Ecto neural progenitor cell (in vitro differentiated cells): ENCODE results near the gene MLST8.
"Not testable (repeated sequence)": the region's sequence is repeated elsewhere in the genome, so short reads cannot be mapped to it uniquely, and the experiment has no call there.

Experiments used
- DNase-seq: peaks from one replicate; pipeline ENCODE4 v3.0.0-alpha.2; 2018; ENCODE audit warnings: low spot score

The MLST8 gene

GRCh38 chr16:2190659-2191445 is 14.4 kb upstream of the MLST8 start:
- no peak for DNase-seq

- no peak for DNase-seq
Measured at GRCh38 chr16:2191446-2191706, 13.9 kb upstream of the MLST8 start.

GRCh38 chr16:2194166-2194834 is 11.0 kb upstream of the MLST8 start:
- DNase-seq = no peak

DNA sequence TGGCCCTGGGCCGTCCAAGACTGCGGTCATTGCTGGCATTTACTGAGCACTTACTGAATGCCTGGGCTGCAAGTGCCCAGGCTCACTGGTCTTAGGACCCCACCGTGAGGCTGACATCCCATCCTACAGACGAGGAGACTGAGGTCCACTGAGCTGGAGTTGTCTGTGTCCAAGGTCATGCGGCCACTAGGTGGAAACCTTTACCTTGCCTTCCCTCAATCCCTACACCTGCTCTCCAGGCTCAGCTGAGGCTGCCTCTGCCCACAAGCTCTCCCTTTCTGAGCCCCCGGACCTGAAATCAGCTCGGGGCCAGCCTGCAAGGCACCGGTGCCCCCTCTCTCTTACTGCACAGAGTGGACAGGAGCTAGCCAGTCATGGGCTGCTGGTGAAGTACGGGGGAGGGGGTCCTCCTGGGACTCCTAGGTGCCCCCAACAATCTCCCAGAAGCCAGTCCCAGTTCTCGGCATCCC is 10.4 kb upstream of the MLST8 start:
- no peak for DNase-seq

DNA sequence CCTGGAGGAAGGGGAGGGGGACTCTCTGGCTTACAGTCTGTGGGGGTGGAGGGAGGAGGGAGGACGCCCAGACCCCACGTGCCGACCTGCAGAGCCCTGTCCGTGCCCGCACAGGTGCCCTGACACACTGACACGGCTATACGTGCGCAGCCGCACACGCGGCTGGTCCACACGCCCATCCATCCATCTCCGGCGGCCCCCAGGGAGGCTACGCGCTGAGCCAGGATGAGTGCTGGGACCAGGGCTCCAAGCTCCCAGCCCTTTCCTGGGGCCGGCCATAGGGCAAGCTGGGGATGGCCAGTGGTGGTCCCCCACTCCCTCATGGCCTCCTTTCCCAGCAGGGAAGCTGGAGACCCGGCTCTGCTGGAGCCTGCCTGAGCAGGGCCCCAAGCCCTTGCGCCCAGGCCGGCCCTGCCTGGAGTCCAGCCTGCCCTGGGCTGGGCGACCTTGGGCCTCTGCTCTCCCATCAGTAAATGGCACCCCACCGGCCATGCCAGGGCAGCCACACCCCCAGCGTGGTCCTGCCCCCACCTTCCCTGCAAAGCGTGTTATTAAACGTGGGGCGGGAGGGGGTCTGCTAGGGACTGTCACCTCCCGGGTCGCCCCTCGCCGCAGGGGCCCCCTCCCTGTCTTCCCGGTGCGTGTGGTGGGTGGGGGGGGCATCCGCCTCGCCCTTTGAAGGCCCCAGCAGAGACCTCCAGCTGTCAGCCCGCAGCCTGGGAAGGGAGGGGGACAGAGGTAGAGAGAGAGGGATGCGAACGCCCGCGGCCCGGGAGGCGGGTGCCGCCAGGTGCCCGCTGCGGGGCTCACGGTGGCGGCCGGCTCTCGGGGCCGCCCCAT is 9.7 kb upstream of the MLST8 start:
- DNase-seq = no peak

DNA sequence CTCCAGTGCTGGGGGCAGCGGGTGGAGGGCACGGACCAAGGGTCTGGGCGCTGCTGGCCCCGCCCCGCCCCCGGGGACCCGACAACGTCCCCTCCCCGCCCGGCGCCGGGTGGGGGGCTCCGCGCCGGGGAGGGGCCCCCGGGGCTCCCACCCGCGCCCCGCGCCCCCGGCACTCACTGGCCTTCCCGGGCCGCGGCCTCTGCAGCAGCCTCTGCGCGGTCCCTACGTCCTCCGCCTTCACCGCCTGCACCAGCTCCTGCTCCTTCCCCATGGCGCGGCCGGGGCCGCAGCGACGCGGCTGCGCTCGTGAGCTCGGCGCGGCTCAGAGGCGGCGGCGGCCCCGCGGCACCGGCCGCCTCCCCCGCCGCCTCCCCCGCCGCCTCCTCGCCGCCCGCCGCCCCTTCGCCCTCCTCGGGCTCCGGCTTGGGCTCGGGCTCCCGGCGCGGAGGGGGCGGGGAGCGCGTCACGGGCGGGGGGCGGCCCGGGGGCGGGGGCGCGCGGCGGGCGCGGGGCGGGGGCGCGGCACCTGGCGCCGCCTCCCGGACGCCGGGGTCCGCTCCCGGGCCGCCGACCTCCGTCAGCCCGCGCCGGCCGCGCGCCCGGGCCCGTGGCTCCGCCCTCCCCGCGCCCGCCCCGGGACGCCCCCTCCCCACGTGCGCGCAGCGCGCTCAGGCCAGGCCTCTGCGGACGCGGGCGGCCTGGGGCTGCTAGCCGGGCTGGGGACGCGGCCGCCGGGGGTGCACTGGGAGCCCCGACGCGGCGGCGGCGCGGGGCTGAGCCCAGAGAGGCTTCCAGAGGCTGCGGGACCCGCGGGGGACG is 8.9 kb upstream of the MLST8 start, which contains the start of gene CASKIN1:
Gene CASKIN1 (minus strand): TSS at position 444 of the 819 bp plus-strand sequence. CDS start 173 bp downstream, at position 271.
- peak; percentile 71 for DNase-seq

GRCh38 chr16:2196981-2197511 is 8.2 kb upstream of the MLST8 start:
- no peak for DNase-seq

DNA sequence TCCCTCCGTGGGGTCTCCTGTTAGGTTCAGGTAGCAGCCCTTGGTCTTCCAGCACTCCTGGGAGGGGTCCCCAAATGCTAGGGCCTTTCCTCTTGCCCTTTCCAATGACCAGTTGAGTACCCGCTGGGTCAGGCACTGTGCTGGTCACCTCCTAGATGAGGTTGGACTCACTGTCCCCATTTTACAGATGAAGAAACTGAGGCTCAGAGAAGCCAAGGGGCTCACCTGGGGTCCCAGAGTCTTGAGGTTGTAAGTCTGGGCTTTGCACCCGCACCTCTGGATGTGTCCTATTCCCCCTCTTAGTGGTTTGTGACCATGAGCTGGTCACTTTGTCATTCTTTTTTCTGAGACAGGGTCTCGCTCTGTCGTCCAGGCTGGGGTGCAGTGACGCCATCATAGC is 7.5 kb upstream of the MLST8 start:
- no peak for DNase-seq

DNA sequence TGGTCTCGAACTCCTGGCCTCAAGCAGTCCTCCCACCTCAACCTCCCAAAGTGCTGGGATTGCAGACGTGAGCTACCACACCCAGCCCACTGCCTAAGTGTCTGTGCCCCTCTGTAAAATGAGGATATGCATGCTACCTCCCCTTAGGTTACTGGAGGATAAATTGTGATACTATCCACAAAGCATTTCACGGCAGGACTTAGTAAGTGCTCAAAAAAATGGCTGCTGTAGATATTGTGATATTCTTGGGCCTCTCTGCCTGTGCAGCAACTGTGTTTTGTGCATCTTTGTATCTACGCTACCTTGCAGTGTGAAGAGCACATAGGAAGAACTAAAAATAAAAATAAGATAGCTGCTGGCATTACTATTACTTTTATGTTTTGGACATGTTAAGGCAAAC is 7.0 kb upstream of the MLST8 start:
- no peak for DNase-seq

DNA sequence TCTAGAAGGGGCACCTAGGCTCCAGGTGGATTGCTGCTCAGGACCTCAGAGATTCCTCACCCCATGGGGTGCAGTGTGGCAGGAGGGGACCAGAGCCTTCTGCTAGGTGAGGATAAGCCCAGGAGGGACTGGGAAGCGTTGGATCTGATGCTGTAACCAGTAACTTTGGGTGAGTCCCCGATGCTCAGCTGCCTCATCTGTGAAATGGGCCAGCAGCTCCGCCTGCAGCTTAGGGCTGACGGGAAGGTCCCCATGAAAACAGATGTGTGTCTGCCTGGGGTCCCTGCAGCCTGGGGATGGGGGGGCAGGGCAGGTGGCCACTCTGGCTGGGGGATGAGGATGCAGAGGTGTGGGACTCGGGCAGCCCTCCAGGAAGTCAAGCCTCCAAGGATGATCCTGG is 6.2 kb upstream of the MLST8 start:
- DNase-seq = no peak

DNA sequence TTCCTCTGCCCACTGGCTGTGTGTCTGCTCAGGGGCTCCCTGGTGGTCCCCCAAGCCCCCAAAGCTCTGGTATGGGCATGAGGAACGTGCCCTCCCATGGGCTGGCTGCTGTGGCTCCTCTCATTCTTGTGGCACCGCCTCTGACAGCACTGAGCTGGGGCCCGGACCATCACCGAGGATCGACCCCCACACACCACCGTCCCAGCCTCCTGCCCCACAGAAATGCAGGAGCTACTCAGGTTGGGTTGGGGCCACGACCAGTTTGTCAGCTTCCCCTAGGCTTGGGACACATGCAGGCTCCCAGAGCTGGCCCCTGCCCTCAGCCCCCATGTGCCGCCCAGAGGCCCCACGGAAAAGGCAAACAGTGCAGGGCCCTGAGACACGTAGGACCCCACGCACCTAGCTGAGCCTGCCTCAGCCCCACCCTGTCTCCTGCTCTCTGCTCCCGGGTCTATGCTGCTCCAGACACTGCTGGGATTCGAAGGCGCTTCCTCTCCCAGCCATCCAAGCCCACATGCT is 5.6 kb upstream of the MLST8 start:
- DNase-seq = no peak

DNA sequence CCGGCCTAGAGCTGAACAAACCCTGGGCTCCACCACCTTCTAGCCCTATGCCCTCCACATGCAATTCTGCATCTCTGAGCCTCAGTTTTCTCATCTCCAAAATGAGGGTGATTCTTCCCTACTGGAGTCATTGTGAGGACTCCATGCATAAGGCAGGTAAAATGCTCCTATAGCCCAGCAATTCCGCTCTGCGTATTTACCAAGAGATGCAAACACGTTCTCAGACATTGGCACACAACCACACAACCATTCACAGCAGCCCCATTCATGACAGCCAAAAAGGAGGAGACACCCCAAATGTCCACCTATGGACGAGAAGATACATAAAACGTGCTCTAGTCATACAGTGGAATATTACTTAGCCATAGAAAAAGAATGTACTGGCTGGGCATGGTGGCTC is 4.9 kb upstream of the MLST8 start:
- DNase-seq = no peak

- DNase-seq = not testable (repeated sequence)
Measured at GRCh38 chr16:2203119-2203688, 2.0 kb upstream of the MLST8 start.

DNA sequence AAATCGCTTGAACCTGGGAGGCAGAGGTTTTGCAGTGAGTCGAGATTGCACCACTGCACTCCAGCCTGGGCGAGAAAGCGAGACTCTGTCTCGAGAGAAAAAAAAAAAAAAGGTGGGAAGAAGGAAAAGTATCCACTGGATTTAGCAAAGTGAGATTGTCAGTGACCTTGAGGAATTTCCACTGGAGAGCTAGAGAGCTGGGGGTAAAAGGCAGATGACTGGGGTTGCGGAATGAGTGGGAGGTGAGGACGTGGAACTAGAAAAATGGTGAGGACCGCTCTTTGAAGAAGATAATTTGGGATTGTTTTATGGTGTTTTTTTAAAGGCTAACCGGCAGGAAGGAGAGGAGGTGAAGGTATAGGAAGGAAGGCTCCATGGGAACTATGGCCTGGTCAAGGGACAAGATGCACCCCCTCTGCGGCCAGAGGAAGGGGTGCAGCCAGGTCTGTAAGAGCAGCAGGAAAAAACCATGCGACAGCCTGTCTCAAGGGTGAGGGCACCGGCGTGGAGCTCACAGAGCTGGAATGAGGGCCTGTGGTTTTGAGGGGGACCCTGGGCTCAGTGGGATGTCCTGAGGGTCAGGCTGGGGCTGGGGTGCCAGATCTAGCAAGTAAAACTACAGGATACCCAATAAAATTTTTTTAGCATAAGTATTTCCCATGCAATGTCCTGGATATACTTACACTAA is 694 bp upstream of the MLST8 start:
- DNase-seq = no peak

- DNase-seq = no peak
Measured at GRCh38 chr16:2205967-2206313, 686 bp downstream of the MLST8 start.

DNA sequence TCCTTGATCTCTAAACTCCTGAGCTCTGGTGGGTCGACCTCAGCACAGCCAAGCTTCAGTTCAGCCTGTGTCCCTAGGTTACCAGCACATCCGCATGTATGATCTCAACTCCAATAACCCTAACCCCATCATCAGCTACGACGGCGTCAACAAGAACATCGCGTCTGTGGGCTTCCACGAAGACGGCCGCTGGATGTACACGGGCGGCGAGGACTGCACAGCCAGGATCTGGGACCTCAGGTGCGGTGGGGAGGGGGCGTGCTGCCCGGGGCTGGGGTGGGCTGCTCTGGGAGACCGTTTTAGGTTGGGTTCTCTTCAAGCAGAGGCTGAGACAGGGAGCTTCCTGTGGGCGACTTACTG is 1.1 kb downstream of the MLST8 start:
- DNase-seq = no peak

GRCh38 chr16:2206780-2207433 is 1.7 kb downstream of the MLST8 start:
- no peak for DNase-seq

- no peak for DNase-seq
Measured at GRCh38 chr16:2207872-2208271, 2.6 kb downstream of the MLST8 start.

DNA sequence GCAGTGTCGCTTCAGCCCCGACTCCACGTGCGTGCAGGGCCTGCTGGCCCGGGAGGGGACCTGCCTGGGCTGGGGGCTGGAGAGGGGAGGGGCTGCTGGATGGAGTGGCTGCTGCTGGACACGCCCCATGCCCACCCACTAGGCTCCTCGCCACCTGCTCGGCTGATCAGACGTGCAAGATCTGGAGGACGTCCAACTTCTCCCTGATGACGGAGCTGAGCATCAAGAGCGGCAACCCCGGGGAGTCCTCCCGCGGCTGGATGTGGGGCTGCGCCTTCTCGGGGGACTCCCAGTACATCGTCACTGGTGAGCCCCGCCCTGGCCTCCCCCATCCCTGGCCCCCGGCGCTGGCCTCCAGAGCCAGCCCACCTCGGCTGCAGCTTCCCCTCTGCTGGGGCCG is 3.1 kb downstream of the MLST8 start:
- no peak for DNase-seq

DNA sequence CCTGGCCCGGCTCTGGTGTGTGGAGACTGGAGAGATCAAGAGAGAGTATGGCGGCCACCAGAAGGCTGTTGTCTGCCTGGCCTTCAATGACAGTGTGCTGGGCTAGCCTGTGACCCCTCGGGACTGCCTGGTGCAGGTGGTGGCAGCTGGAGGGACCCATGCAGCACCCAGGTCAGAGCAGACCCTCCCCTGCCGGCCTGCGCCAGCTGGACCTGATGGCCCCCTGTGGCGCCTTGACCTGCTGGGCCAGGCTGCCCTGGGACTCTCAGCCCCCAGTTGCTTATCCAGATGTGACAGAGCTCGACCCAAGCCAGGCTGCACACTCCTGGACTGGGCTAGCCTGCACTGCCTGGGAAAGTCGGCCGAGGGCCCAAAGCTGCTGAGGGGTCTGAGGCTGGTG is 3.5 kb downstream of the MLST8 start:
- DNase-seq = no peak
